IMR-90 (cell line): ENCODE measurements around the gene TCF3. TPM values are rescaled to one million over a fixed set of nuclear protein-coding genes. Genes with fewer than 3 reads are reported as not detected.

Experiments used
- ATAC-seq: fragments of 200-7000 bp; cut with Tn5 transposase; 2 replicates; pipeline ENCODE4 v1.9.1; 2020; ENCODE audit warnings: low read depth, mild to moderate bottlenecking, moderate library complexity
- BruUV-seq: library from RNA; stranded (reverse); fragments of 400-500 nt; replicated peaks from 2 replicates; lab custom pipeline; 2021; lab: Mats Ljungman, UMichigan
- CTCF ChIA-PET: fragments of 300-600 bp; formaldehyde crosslinking; extraction: SDS; loops from one replicate; lab custom pipeline; 2021; ENCODE audit warnings: antibody characterized with exemption; lab: Yijun Ruan, JAX
- POLR2A ChIA-PET: fragments of 300-600 bp; sonication (Branson Sonifier 250); formaldehyde crosslinking; loops from one replicate; lab custom pipeline; 2022; ENCODE audit warnings: antibody characterized with exemption; ENCODE audit not compliant: unreplicated experiment; lab: Charles Lee
- DNase-seq: peaks from one replicate; pipeline ENCODE4 v3.0.0; 2013
- H2AFZ ChIP-seq: replicated peaks from 2 replicates; pipeline ENCODE3; 2013; ENCODE audit warnings: low read length, mild to moderate bottlenecking; ENCODE audit not compliant: poor library complexity
- H2AK5ac ChIP-seq: 2 replicates; pipeline ENCODE4 v1.6.1; 2013; ENCODE audit warnings: low read depth, low read length, inconsistent platforms
- H2AK9ac ChIP-seq: replicated peaks from 2 replicates; pipeline ENCODE3; 2013; ENCODE audit warnings: mild to moderate bottlenecking, low read depth, low read length, moderate library complexity; ENCODE audit not compliant: poor library complexity
- H2BK120ac ChIP-seq: 2 replicates; pipeline ENCODE4 v1.6.1; 2013; ENCODE audit warnings: low read depth, low read length, inconsistent platforms
- H2BK15ac ChIP-seq: 3 replicates; pipeline ENCODE4 v1.6.1; 2013; ENCODE audit warnings: low read depth, low read length, inconsistent platforms
- H2BK20ac ChIP-seq: 2 replicates; pipeline ENCODE4 v1.6.1; 2013; ENCODE audit warnings: low read depth, mild to moderate bottlenecking, inconsistent platforms, low read length, moderate library complexity
- H2BK5ac ChIP-seq: 2 replicates; pipeline ENCODE4 v1.6.1; 2013; ENCODE audit warnings: mild to moderate bottlenecking, low read depth, low read length, inconsistent platforms; ENCODE audit not compliant: poor library complexity, severe bottlenecking
- H3K14ac ChIP-seq: replicated peaks from 2 replicates; pipeline ENCODE4 v1.6.1; 2013; ENCODE audit warnings: low read depth, low read length, inconsistent platforms
- H3K18ac ChIP-seq: 2 replicates; pipeline ENCODE4 v1.6.1; 2013; ENCODE audit warnings: low read depth, low read length, control low read depth
- H3K23ac ChIP-seq: 2 replicates; pipeline ENCODE4 v1.6.1; 2013; ENCODE audit warnings: low read depth, low read length, inconsistent platforms
- H3K27ac ChIP-seq: 2 replicates; pipeline ENCODE4 v1.5.1; 2013; ENCODE audit warnings: mild to moderate bottlenecking, control low read depth, low read length; ENCODE audit not compliant: insufficient read depth
- H3K27me3 ChIP-seq: 2 replicates; pipeline ENCODE4 v1.6.1; 2013; ENCODE audit warnings: low read length; ENCODE audit not compliant: control insufficient read depth, insufficient read depth
- H3K36me3 ChIP-seq: 2 replicates; pipeline ENCODE4 v1.6.1; 2013; ENCODE audit warnings: low read length, mixed read lengths; ENCODE audit not compliant: control insufficient read depth, insufficient read depth
- H3K4ac ChIP-seq: 2 replicates; pipeline ENCODE4 v1.6.1; 2013; ENCODE audit warnings: low read depth, low read length, inconsistent platforms
- H3K4me1 ChIP-seq: 2 replicates; pipeline ENCODE4 v1.6.1; 2013; ENCODE audit warnings: low read length, mixed read lengths; ENCODE audit not compliant: control insufficient read depth, insufficient read depth
- H3K4me2 ChIP-seq: 2 replicates; pipeline ENCODE4 v1.6.1; 2013; ENCODE audit warnings: low read depth, mild to moderate bottlenecking, control low read depth, low read length, moderate library complexity
- H3K4me3 ChIP-seq: 2 replicates; pipeline ENCODE4 v1.5.1; 2013; ENCODE audit warnings: low read depth, mild to moderate bottlenecking, control low read depth, low read length, moderate library complexity; ENCODE audit not compliant: insufficient read depth
- H3K56ac ChIP-seq: 2 replicates; pipeline ENCODE4 v1.6.1; 2013; ENCODE audit warnings: low read length, inconsistent platforms; ENCODE audit not compliant: insufficient read depth; ENCODE audit errors: extremely low read depth
- H3K79me1 ChIP-seq, 2 experiments: 2 replicates each; pipeline ENCODE4 v1.6.1; 2013; ENCODE audit warnings: low read length in 2 of 2, inconsistent platforms in 1 of 2, low read depth in 1 of 2
- H3K9ac ChIP-seq: 2 replicates; pipeline ENCODE4 v1.6.1; 2013; ENCODE audit warnings: low read depth, low read length, control low read depth
- H3K9me1 ChIP-seq: 2 replicates; pipeline ENCODE4 v1.6.1; 2013; ENCODE audit warnings: low read length, inconsistent platforms; ENCODE audit not compliant: insufficient read depth
- H3K9me3 ChIP-seq: 2 replicates; pipeline ENCODE4 v1.6.1; 2013; ENCODE audit warnings: low read length; ENCODE audit not compliant: control insufficient read depth, insufficient read depth
- H4K20me1 ChIP-seq: 2 replicates; pipeline ENCODE4 v1.6.1; 2013; ENCODE audit warnings: low read length, inconsistent platforms; ENCODE audit not compliant: insufficient read depth
- H4K5ac ChIP-seq: 2 replicates; pipeline ENCODE4 v1.6.1; 2013; ENCODE audit warnings: mild to moderate bottlenecking, low read depth, low read length, control low read depth
- H4K8ac ChIP-seq, 2 experiments: 2 replicates each; pipeline ENCODE4 v1.6.1; 2013; ENCODE audit warnings: low read depth in 2 of 2, low read length in 2 of 2, control low read depth in 1 of 2, inconsistent platforms in 1 of 2
- H4K91ac ChIP-seq: 2 replicates; pipeline ENCODE4 v1.6.1; 2013; ENCODE audit warnings: low read depth, low read length, inconsistent platforms; ENCODE audit not compliant: insufficient read depth
- BHLHE40 ChIP-seq: fragments of 150-350 bp; IDR thresholded peaks from 2 replicates; pipeline ENCODE4 v1.6.1; 2016; ENCODE audit warnings: mild to moderate bottlenecking, low read depth, low read length
- CEBPB ChIP-seq: IDR thresholded peaks from 2 replicates; pipeline ENCODE4 v1.6.1; 2012; ENCODE audit warnings: low read depth, low read length, improper control_type of control experiment
- CHD1 ChIP-seq: IDR thresholded peaks from 2 replicates; pipeline ENCODE4 v1.6.1; 2012; ENCODE audit warnings: low read depth, low read length, improper control_type of control experiment
- FOS ChIP-seq: fragments of 150-350 bp; IDR thresholded peaks from 2 replicates; pipeline ENCODE4 v1.6.1; 2016; ENCODE audit warnings: low read depth, low read length
- MAFK ChIP-seq: IDR thresholded peaks from 2 replicates; pipeline ENCODE4 v1.6.1; 2012; ENCODE audit warnings: low read depth, low read length, improper control_type of control experiment
- MAZ ChIP-seq: IDR thresholded peaks from 2 replicates; pipeline ENCODE4 v1.6.1; 2012; ENCODE audit warnings: low read depth, mild to moderate bottlenecking, low read length, improper control_type of control experiment, moderate library complexity, borderline replicate concordance
- MXI1 ChIP-seq: IDR thresholded peaks from 2 replicates; pipeline ENCODE4 v1.6.1; 2012; ENCODE audit warnings: low read depth, mild to moderate bottlenecking, low read length, moderate library complexity, borderline replicate concordance
- NFE2L2 ChIP-seq: fragments of 150-350 bp; IDR thresholded peaks from 2 replicates; pipeline ENCODE4 v1.6.1; 2016; ENCODE audit warnings: low read depth, mild to moderate bottlenecking, low read length
- RAD21 ChIP-seq: IDR thresholded peaks from 2 replicates; pipeline ENCODE4 v1.6.1; 2012; ENCODE audit warnings: low read length, improper control_type of control experiment
- RFX5 ChIP-seq: IDR thresholded peaks from 2 replicates; pipeline ENCODE4 v1.8.0; 2012; ENCODE audit warnings: low read depth, mild to moderate bottlenecking, low read length, moderate library complexity
- SMC3 ChIP-seq: fragments of 150-350 bp; IDR thresholded peaks from 2 replicates; pipeline ENCODE4 v1.6.1; 2016; ENCODE audit warnings: low read depth, mild to moderate bottlenecking, antibody characterized with exemption, low read length, moderate library complexity
- WGBS, 2 experiments: methylation state at CpG; one replicate each; pipeline versions ENCODE4 v1.1.5 to v1.1.7; 2013; ENCODE audit warnings: missing lambda C conversion rate in 2 of 2; ENCODE audit not compliant: insufficient read length in 1 of 2; ENCODE audit errors: extremely low coverage in 2 of 2; 5-methylcytosine and 5-hydroxymethylcytosine counted together
- dilution Hi-C: fragments of 300-500 bp; cut with HindIII; formaldehyde crosslinking; loops from one replicate; pipeline ENCODE4 v1.14.3; 2018; ENCODE audit warnings: low sequenced_read_pairs; ENCODE audit not compliant: unreplicated experiment
- in situ Hi-C: fragments of 300-500 bp; cut with MboI; formaldehyde crosslinking; loops from 3 replicates; pipeline ENCODE4 v1.14.3; 2019; ENCODE audit warnings: low sequenced_read_pairs, inconsistent platforms, mixed read lengths
- intact Hi-C: fragments of 100-400 bp; cut with micrococcal nuclease; formaldehyde crosslinking; loops from 2 replicates; pipeline ENCODE4 v1.10.0; 2022
- polyA plus RNA-seq, 3 experiments: library from polyadenylated mRNA; depleted of rRNA; stranded (reverse); fragments of >200 nt; gene quantifications; 2 replicates each; pipeline ENCODE4 v1.2.3, GENCODE V29; 2012; ENCODE audit warnings: low replicate concordance in 1 of 3
- total RNA-seq: library from RNA; depleted of rRNA; stranded (reverse); fragments of >200 nt; gene quantifications from 2 replicates; pipeline ENCODE4 v1.2.3, GENCODE V29; 2012
- TF ChIP-seq, protein P1 (sequence below): conservative IDR thresholded peaks from 2 replicates; pipeline ENCODE4 v1.5.1; 2012; ENCODE audit warnings: mild to moderate bottlenecking, low read depth, low read length, improper control_type of control experiment
- TF ChIP-seq, protein P2 (sequence below): fragments of 150-350 bp; IDR thresholded peaks from 2 replicates; pipeline ENCODE4 v1.6.1; 2017; ENCODE audit warnings: mild to moderate bottlenecking, antibody characterized with exemption, low read length, low read depth
- TF ChIP-seq, protein P3 (sequence below): fragments of 150-350 bp; IDR thresholded peaks from 2 replicates; pipeline ENCODE4 v1.6.1; 2016; ENCODE audit warnings: low read depth, mild to moderate bottlenecking, low read length, moderate library complexity, borderline replicate concordance

TCF3 gene
- total and polyA plus RNA-seq, 2 of the 4 experiments (the other 2 are of a cell fraction): 29.9 to 127 TPM

DNA sequence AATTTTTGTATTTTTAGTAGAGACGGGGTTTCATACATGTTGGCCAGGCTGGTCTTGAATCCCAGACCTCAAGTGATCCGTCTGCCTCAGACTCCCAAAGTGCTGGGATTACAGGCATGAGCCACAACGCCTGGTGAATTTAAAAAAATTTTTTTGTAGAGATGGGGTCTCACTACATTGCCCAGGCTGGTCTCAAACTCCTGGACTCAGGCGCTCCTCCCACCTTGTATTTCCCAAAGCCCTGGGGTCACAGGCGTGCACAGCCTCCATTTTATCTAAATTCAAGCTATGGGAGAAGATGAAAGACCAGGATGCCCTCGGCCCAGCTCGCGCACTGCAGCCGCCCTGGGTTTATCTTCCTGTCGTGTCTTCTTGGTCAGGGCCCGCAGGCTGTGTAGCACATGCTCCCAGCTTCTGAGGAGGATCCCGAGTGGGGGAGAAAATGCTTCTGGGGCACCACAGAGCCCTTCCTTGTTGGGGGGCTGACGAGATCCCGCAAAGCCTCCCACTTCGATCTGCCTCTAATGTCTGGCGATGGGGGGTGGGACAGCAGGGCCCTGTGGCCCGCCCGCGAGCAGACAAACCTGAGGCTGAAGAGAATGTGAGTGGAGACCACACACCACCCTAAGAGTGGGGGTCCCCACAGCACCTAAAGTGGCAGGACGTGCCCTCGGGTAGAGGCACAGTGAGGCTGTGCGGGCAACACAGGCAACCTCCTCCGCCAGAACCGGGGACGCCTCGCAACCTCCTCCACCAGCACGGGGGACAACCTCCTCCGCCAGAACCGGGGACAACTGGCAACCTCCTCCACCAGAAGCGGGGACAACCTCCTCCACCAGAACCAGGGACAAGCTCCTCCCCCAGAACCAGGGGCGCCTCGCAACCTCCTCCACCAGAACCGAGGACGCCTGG is 15.8 kb downstream of the TCF3 start:
- H4K20me1 ChIP-seq: peaks cover 47% of the 10 kb centered on the region
- no peak overlapping the region for H2BK15ac ChIP-seq
- ChIA-PET POLR2A (interaction anchor here (0.6 kb wide), 1 partner anchor 12 kb away, joined by 5 read pairs; no protein-coding TSS in a partner anchor), CTCF (no interaction called here)
- H2AK9ac ChIP-seq: no peak overlapping the region
- H3K56ac ChIP-seq: no peak overlapping the region
- no peak overlapping the region for H3K4me3 ChIP-seq
- dilution Hi-C loops (no loop called here), in situ Hi-C loops (no loop called here), intact Hi-C loops (no loop called here)
- peaks cover 10 to 62% of the 10 kb centered on the region in 2 experiments for H3K79me1 ChIP-seq
- DNase-seq: no peak
- H3K9ac ChIP-seq: no peak overlapping the region
- no peak overlapping the region for H3K27ac ChIP-seq
- no peaks in the 10 kb centered on the region for H3K27me3 ChIP-seq
- H3K18ac ChIP-seq: no peak overlapping the region
- H3K9me3 ChIP-seq: peaks cover 2% of the 10 kb centered on the region; the same call in 1 of the 2 replicates
- no peak overlapping the region for H2BK5ac ChIP-seq
- no peak for ATAC-seq
- no peaks in the 10 kb centered on the region for H3K4me1 ChIP-seq
- no peak overlapping the region for H4K91ac ChIP-seq
- no peak overlapping the region for H4K8ac ChIP-seq
- H4K5ac ChIP-seq: no peak overlapping the region
- no peak overlapping the region for H2AK5ac ChIP-seq
- no TSS peak for BruUV-seq
- H3K4ac ChIP-seq: no peak overlapping the region
- H2AFZ ChIP-seq: no peak overlapping the region
- no peak overlapping the region for H3K4me2 ChIP-seq
- no peak overlapping the region for H2BK20ac ChIP-seq
- no peak overlapping the region for H3K14ac ChIP-seq
- peaks cover 53% of the 10 kb centered on the region for H3K36me3 ChIP-seq
- H3K23ac ChIP-seq: no peak overlapping the region
- WGBS, 2 experiments: 93% methylated on average over 16 of the region's 34 CpGs; no CpG with 5 or more reads in 1 of the 2 experiments
- no peaks in the 10 kb centered on the region for H3K9me1 ChIP-seq
- no peak overlapping the region for H2BK120ac ChIP-seq
- TF ChIP-seq NFE2L2: no peak
- TF ChIP-seq MAZ: no peak
- TF ChIP-seq, protein P1, sequence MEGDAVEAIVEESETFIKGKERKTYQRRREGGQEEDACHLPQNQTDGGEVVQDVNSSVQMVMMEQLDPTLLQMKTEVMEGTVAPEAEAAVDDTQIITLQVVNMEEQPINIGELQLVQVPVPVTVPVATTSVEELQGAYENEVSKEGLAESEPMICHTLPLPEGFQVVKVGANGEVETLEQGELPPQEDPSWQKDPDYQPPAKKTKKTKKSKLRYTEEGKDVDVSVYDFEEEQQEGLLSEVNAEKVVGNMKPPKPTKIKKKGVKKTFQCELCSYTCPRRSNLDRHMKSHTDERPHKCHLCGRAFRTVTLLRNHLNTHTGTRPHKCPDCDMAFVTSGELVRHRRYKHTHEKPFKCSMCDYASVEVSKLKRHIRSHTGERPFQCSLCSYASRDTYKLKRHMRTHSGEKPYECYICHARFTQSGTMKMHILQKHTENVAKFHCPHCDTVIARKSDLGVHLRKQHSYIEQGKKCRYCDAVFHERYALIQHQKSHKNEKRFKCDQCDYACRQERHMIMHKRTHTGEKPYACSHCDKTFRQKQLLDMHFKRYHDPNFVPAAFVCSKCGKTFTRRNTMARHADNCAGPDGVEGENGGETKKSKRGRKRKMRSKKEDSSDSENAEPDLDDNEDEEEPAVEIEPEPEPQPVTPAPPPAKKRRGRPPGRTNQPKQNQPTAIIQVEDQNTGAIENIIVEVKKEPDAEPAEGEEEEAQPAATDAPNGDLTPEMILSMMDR: no peak
- TF ChIP-seq, protein P2, sequence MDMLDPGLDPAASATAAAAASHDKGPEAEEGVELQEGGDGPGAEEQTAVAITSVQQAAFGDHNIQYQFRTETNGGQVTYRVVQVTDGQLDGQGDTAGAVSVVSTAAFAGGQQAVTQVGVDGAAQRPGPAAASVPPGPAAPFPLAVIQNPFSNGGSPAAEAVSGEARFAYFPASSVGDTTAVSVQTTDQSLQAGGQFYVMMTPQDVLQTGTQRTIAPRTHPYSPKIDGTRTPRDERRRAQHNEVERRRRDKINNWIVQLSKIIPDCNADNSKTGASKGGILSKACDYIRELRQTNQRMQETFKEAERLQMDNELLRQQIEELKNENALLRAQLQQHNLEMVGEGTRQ: no peak
- no peak for TF ChIP-seq FOS
- TF ChIP-seq RAD21: no peak
- no peak for TF ChIP-seq MAFK
- TF ChIP-seq MXI1: no peak
- no peak for TF ChIP-seq RFX5
- TF ChIP-seq BHLHE40: no peak
- TF ChIP-seq, protein P3, sequence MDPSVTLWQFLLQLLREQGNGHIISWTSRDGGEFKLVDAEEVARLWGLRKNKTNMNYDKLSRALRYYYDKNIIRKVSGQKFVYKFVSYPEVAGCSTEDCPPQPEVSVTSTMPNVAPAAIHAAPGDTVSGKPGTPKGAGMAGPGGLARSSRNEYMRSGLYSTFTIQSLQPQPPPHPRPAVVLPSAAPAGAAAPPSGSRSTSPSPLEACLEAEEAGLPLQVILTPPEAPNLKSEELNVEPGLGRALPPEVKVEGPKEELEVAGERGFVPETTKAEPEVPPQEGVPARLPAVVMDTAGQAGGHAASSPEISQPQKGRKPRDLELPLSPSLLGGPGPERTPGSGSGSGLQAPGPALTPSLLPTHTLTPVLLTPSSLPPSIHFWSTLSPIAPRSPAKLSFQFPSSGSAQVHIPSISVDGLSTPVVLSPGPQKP: no peak
- no peak for TF ChIP-seq SMC3
- TF ChIP-seq CEBPB: no peak
- no peak for TF ChIP-seq CHD1
